Keratinocyte (primary cell): Measurements from ENCODE around the gene SAMHD1.

ENCODE experiments used
- CTCF ChIP-seq, 3 experiments: IDR thresholded peaks in 1 of 3; conservative IDR thresholded peaks in 1 of 3; optimal IDR thresholded peaks in 1 of 3; 2 replicates in 2 of 3; 3 replicates in 1 of 3; pipeline versions ENCODE3 to v1.5.1; 2011; ENCODE audit warnings: low read length in 3 of 3, mild to moderate bottlenecking in 3 of 3, moderate library complexity in 2 of 3, control low read depth in 1 of 3, inconsistent platforms in 1 of 3; ENCODE audit not compliant: insufficient read depth in 2 of 3; ENCODE audit errors: extremely low read depth in 1 of 3
- EZH2 ChIP-seq: IDR thresholded peaks from one replicate; pipeline ENCODE4 v1.6.1; 2012; ENCODE audit warnings: inconsistent platforms, mild to moderate bottlenecking, low read length, moderate library complexity

DNA sequence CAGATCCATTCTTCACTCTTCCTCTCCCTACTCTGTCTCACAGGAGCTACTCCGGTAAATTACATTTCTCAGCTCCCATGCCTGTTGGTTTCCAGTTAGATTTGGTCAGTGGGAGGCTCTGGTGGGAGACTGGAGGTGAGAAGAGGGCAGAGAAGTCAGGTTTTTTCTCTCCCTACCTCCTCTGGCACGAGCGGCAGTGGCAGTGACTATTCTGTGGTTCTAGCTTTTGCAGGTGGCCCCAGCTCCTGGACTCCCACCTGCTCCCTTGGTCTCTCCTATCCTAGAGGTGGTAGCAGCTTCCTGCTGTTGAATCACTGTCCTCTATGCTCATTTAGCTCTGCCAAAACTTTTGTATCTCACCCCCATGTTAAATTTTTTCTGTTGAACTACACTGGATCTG is 57.7 kb downstream of the SAMHD1 start:
- TF ChIP-seq CTCF (optimal IDR thresholded peaks at IDR 0.05 in 1 of 3, IDR thresholded peaks at IDR 0.05 in 1 of 3, conservative IDR thresholded peaks at IDR 0.05 in 1 of 3; ENCODE audit: extremely low read depth in 1 of 3, insufficient read depth in 2 of 3, low read length in 3 of 3) (no peak), EZH2 (no peak)
